Lower lobe of right lung (tissue), 2 donors: ENCODE measurements around the gene INHBB. TPM values are rescaled to one million over a fixed set of nuclear protein-coding genes. Genes with fewer than 3 reads are reported as not detected.
"Not testable (repeated sequence)": the region's sequence is repeated elsewhere in the genome, so short reads cannot be mapped to it uniquely, and the experiment has no call there.

Experiments
- ATAC-seq, 2 donors: fragments of 200-7000 bp; cut with Tn5 transposase; one replicate each; pipeline ENCODE4 v1.9.1; 2020 to 2022; ENCODE audit warnings: mild to moderate bottlenecking in 2 of 2, moderate library complexity in 2 of 2
- DNase-seq: peaks from one replicate; pipeline ENCODE4 v3.0.0-alpha.2; 2020
- H3K27ac ChIP-seq: fragments of 200-600 bp; one replicate; pipeline ENCODE4 v1.8.0; 2022
- H3K27me3 ChIP-seq: fragments of 200-600 bp; one replicate; pipeline ENCODE4 v1.8.0; 2022; ENCODE audit warnings: low read depth
- H3K36me3 ChIP-seq: fragments of 200-600 bp; one replicate; pipeline ENCODE4 v1.8.0; 2022; ENCODE audit warnings: mild to moderate bottlenecking
- H3K4me1 ChIP-seq: fragments of 200-600 bp; one replicate; pipeline ENCODE4 v1.8.0; 2022
- H3K4me3 ChIP-seq: fragments of 200-600 bp; one replicate; pipeline ENCODE4 v1.8.0; 2022; ENCODE audit warnings: mild to moderate bottlenecking
- H3K9me3 ChIP-seq: fragments of 200-600 bp; one replicate; pipeline ENCODE4 v1.8.0; 2022
- CTCF ChIP-seq: fragments of 200-600 bp; IDR thresholded peaks from one replicate; pipeline ENCODE4 v1.8.0; 2022; ENCODE audit warnings: antibody characterized with exemption, mild to moderate bottlenecking
- intact Hi-C: fragments of 100-400 bp; cut with DNase I; formaldehyde crosslinking; loops from one replicate; pipeline ENCODE4 v1.11.0; 2022
- total RNA-seq: library from RNA; stranded (reverse); fragmentation: NEBNext Ultra II Directional; extraction: Animal tissue kit (Norgen Biotek cat#: 25700); gene quantifications from one replicate; pipeline ENCODE4 v1.2.1, GENCODE V29; 2021
- donor health status: DM: no; HTN: yes; CAD: no; lungs with severe emphysema.

Gene INHBB
- total RNA-seq, 1 donor from 2014 or later = 5.2 TPM

GRCh38 chr2:120319686-120320317 lies 26.1 kb upstream of the INHBB start:
- Histone ChIP-seq H3K27me3 (no peaks in the 10 kb centered on the region), H3K9me3 (no peaks in the 10 kb centered on the region), H3K4me3 (no peak overlapping the region), H3K4me1 (peaks cover 15% of the 10 kb centered on the region), H3K27ac (no peak overlapping the region), H3K36me3 (no peaks in the 10 kb centered on the region)
- intact Hi-C loops = no loop called here
- no peak for ATAC-seq
- TF ChIP-seq CTCF = no peak
- DNase-seq = peak; percentile 20

GRCh38 chr2:120320318-120320851 lies 25.6 kb upstream of the INHBB start:
- intact Hi-C loops = no loop called here
- no peak overlapping the region for H3K4me3 ChIP-seq
- H3K4me1 ChIP-seq = peaks cover 15% of the 10 kb centered on the region
- ATAC-seq (no peak), DNase-seq (peak; percentile 25)
- no peaks in the 10 kb centered on the region for H3K27me3 ChIP-seq
- TF ChIP-seq CTCF = no peak
- H3K9me3 ChIP-seq = no peaks in the 10 kb centered on the region
- no peaks in the 10 kb centered on the region for H3K36me3 ChIP-seq
- H3K27ac ChIP-seq = no peak overlapping the region

- intact Hi-C loops, H3K27ac ChIP-seq, DNase-seq, H3K36me3 ChIP-seq, H3K4me3 ChIP-seq, H3K9me3 ChIP-seq, ATAC-seq, H3K27me3 ChIP-seq: not testable (repeated sequence)
- peaks cover 15% of the 10 kb centered on the region for H3K4me1 ChIP-seq
Measured at GRCh38 chr2:120320887-120321556, 24.9 kb upstream of the INHBB start.

- DNase-seq (no peak), ATAC-seq (no peak)
- Histone ChIP-seq H3K9me3 (no peaks in the 10 kb centered on the region), H3K27ac (no peak overlapping the region), H3K4me3 (no peak overlapping the region), H3K4me1 (peaks cover 15% of the 10 kb centered on the region), H3K36me3 (no peaks in the 10 kb centered on the region), H3K27me3 (no peaks in the 10 kb centered on the region)
- no peak for TF ChIP-seq CTCF
- intact Hi-C loops = no loop called here
Measured at GRCh38 chr2:120321721-120322284, 24.1 kb upstream of the INHBB start.

- no peak for DNase-seq
- ATAC-seq = no peak
- peaks cover 15% of the 10 kb centered on the region for H3K4me1 ChIP-seq
- H3K36me3 ChIP-seq = no peaks in the 10 kb centered on the region
- no peaks in the 10 kb centered on the region for H3K27me3 ChIP-seq
- H3K4me3 ChIP-seq = no peak overlapping the region
- no peak overlapping the region for H3K27ac ChIP-seq
- no peak for TF ChIP-seq CTCF
- intact Hi-C loops = no loop called here
- no peaks in the 10 kb centered on the region for H3K9me3 ChIP-seq
Measured at GRCh38 chr2:120322329-120322728, 23.6 kb upstream of the INHBB start.

- Histone ChIP-seq H3K4me3 (no peak overlapping the region), H3K9me3 (no peaks in the 10 kb centered on the region), H3K4me1 (peaks cover 15% of the 10 kb centered on the region), H3K27ac (no peak overlapping the region), H3K36me3 (no peaks in the 10 kb centered on the region), H3K27me3 (no peaks in the 10 kb centered on the region)
- TF ChIP-seq CTCF = no peak
- ATAC-seq (peak; percentile 46 to 59), DNase-seq (no peak)
- intact Hi-C loops = no loop called here
Measured at GRCh38 chr2:120323214-120323613, 22.7 kb upstream of the INHBB start.
